Hematopoietic multipotent progenitor cell treated with erythropoietin and hydrocortisone succinate and interleukin-3 and kit ligand, for 15 days (in vitro differentiated cells): ENCODE data around the gene SLC25A23.

Experiments
- DNase-seq: peaks from one replicate; pipeline ENCODE4 v3.0.0-alpha.2; 2015; ENCODE audit warnings: low spot score

The SLC25A23 gene

DNA sequence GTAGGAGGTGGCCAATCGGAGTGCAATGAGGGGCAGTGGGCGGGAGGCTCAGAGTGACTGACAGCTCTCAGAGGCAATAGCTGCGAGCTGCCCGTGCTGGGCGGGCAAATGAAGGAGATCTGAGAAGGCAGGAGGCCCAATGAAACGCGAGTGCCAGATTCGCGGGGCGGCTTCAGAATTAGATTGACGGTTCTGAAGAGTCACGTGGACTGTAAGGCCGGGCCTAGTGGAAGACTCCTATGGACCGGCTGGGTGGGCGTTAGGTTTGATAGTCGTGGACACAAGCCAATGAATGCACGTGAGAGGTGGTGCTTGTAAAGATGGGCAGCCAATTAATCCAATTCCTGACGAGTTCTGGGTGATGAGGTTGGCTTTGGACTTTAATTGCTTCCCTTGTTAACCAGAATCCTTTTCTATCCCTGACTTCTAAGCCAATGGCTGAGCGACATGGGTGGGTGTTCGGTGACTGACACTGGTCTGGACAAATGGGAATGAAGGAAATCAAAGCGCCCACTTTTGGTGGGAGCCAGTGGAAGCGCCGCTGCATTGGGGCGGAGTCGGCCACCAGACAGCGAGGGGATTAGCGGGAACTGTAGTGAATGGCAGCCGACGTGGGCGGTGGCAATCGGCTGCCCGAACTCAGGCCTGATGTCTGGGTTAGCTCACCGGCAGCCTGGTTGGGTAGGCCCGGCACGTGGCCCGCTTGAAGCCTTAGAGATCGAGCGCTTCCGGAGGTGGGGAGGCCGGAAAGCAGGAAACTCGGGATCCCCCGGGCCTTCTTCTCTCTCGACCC, 34.5 kb downstream of the SLC25A23 start:
- DNase-seq = peak; percentile 100

DNA sequence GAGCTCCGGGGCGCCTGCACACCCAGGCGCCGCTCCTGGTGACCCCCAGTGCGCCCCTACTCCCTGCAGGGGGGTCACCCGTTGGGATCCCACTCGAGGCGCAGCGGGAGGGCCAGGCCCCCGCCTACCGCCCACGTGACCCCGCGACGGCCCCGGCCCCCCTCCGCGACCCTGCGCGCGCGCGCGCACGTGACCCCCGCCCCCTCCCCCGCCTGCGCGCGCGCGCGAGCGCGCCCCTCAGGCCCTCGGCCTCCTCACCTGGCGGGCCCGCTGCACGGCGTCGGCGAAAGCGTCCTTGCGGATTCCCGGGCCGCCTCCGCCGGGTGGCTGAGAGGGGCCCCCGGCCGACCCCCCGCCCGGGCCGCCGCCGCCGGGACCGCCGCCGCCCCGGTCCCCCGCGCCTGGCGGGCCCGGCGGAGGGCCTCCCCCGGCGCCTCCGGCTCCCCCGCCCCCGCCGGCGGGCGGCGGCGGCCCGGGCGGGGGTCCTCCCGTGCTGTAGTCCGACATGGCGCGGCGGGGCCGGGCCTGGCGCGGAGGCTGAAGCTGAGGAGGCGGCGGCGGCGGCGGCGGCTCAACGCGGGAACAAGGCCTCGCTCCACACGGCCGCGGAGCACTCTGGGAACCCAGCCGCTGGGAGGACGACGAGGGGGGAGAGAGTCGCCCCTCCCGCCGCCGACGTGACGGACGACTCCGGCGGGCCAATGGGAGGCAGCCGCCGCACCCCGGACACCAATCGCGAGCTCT, 35.2 kb downstream of the SLC25A23 start, which contains the start of gene KHSRP:
KHSRP (minus strand) TSS at position 617 of the 744 bp plus-strand sequence; CDS start at position 507, 110 bp downstream.
- DNase-seq = no peak

DNA sequence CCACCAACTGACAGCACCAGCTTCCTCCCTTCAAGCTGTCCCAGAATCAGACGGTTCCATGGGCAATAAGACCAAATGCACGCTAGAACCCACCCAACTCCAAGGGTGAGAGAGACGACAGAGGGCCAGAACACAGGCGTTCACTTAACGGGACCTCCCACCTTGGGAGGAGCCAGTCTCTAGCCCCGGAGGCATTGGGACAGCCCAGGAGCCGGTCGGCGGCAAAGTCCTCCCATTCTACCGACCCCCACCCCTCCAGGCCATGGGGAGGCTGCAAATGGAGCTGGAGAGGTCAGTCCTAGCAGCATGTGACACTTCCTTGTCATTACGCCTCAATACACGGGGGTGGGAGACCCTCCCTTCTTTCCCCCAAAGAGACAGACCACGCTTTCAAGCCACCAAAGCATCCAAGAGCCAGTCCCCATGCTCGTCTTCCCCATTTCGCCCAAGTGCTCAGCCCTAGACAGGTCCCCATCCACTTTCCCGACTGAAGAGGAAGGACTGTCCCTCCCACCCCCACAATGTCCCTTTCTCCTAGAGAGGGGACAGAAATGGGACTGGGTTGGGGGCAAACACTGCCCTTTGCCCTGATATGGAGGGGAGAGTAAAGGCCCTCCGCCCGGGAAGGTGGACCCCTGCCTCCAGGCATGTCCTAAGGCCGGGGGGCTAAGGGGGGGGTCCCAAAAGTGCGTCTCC, 35.9 kb downstream of the SLC25A23 start:
- DNase-seq = peak; percentile 50

DNA sequence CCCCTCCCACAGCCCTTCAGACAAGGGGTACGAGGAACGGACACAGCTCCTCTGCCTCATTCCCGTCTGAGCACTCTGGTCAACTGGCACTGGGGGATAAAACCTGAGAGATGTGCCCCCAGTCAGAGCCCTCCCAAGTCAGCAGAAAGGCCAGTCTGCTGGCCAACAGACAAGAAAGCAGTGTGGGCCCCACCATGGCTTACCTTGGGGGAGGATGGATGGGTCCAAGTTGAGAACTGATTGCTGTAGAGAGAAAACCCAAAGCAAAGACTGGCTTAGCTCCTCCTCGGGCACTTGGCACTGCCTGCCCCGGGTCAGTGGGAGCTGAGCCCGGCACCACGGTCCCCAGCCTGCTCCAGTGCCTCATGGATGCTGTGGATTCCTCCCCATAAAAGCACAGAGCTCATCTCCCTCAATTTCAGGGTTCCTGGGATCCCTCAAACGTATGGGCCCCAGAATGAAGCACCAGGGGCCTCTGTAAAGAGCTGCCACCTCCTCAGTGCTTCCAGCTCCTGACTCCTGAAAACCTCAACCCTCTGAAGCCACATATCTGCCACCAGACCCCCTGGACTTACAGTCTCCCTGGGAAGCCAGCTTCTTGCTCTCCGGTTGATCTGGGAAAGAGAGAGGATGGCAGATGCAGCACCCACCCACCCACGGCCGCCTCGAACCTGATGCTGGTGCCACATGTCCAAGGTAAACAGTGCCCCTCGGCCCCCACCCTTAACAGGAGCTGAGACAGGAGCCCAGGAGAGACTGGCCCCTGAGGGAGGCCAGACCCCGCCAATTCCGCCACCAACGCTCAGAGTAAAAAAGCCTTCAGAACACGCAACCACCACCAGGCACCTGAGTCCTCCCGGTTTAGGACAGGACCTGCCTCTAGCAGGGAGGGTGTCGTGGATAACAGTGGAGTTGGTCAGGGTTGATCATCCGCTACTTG, 38.2 kb downstream of the SLC25A23 start:
- no peak for DNase-seq

DNA sequence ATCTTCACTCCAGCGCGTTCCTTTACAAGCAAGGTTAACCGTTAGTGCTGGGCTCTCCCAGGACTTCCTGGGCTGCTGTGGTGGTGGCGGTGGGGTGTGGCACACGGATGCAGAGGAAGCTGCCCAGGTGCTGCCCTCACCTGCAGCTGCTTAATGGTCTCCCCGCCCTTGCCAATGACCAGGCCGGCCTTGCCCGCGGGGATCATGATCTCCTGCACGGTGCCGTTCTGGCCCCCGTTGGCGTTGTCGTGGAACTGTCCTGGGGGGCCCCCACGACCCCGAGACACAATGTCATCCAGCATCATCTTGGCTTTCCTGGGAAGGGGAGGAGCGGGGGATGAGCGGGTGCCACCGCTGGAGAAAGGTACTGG, 41.0 kb downstream of the SLC25A23 start:
- no peak for DNase-seq

DNA sequence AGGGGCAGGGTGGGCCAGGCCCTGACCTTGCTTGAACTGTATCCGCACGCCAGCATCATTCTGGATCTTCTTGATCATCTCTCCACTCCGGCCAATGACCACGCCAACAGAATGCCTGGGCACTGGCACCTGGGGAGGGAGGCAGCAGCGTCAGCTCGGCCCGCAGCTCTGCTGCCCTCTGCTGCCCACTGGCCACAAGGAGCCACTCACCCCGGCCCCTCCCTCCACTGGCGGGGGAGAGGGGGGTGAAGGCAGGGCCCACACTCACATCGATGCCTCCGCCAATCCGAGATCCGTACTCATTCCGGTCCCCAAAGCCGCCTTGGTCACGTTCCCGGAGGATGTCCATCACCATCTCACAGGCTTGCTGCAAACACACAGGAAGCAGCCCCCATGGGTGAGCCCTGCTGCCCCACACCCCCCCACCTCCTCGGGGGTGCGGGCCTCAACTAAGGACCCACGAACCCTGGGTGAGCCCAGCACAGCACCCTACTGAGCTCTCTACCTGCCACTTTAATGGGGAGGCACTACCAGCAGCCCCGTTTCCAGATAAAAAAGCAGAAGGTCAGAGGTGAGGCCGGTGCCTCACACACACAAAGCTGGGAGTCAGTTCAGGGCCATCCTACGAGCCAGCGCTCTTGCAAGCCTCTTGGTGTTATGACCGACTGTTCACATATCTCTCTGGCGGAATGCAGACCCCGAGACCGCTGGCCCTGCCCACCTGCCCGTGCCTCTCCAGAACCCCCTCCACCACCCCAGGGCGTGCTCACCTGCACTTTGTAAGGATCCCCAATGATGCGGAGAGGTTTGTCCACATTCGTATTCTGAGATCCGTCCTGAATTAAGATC, 41.7 kb downstream of the SLC25A23 start:
- DNase-seq = no peak

DNA sequence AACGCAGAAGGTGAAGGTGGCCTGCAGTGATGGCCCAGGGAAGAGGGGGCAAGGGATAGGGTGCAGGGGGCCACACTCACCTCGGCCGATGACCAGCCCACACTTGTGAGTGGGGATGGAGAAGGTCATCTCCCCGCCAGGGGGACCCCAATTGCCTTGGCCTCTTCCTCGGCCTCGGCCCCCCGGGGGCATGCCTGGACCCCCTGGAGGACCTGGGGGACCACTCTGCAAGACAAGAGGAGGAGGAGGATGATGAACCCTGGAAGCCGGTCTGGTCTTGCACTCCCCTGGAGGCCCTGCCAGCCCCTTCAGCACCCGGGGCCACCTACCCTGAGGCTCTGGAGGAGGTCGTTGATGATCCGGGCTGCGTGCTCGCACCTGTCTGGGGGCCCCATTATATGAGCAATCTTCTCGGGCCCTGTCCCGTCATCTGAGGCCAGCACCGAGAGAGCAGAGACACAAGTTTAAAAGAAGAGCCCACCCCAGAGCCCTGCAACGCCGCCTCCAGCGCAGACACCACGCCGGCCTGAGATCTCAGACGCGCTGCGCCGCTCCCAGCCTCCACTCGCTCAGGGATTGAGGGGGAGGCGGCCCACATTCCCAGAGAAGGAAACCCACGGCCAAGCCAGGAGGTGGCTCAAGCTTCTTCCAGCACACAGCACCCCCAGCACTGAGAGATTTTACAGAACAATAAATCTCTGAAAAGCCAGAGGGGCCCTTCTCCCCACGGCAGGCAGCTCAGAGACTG, 42.8 kb downstream of the SLC25A23 start:
- DNase-seq = no peak

DNA sequence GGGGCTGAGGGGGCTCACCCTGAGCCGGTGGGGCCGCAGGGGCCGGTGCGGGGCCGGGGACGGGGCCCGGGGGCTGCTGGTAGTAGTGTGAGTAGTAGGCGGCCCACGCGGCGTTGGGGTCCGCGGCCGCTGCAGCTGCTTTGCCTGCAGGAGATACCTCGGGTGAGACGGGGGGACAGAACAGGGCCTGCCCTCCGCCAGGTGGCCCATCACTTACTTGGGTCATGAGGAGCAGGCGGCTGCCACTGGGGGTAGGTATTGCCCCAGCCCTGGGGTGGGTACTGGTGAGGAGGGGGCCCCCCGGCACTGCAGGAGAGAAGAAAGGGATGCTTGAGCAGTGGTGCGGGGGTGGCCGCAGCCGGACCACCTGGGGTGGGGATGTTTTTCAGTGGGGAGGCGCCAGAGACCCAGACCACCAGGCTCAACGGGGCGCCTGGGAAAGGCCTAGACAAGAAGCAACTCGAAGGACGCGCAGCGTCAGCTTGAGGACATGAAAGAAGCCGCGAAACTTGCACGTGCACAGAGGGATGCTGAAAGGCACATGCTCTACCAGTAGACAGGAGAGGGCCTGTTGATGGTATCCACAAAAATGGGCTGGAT, 43.9 kb downstream of the SLC25A23 start:
- no peak for DNase-seq

DNA sequence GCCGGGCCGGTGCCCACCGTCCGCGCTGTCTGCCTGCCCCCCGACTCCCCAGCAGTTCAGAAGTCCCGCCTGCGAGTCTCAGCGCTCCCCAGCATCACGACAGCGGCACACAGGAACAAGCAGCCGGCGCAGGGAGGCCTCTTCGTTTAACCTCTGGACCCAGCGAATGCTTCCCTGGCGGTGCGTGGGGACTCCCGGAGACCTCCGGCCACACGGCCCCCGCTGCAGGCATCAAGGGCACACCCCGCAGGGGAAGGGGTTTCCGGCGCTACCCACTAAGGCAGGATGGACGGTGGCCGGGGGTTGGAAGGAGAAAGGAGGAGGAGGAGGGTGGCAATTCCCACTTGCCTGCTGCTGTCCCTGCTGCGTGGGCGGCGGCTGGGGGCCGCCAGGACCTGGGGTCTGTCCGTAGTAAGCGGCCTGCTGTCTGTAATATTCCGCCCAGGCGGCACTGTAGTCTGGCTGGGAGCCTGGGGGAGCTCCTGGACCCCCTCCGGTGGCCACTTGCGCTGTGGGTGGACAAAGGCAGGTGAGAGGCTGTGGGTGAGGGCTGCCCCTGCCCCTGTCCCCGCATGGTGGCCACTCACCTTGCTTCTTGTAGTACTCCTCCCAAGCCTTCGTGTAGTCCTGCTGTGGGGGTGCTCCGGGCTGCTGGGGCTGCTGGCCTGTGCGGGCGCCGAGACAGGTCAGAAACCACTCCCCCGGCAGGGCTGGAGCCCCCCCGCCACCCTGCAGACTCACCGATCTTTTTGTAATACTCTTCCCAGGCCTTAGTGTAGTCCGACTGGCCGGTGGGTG, 44.6 kb downstream of the SLC25A23 start:
- no peak for DNase-seq

DNA sequence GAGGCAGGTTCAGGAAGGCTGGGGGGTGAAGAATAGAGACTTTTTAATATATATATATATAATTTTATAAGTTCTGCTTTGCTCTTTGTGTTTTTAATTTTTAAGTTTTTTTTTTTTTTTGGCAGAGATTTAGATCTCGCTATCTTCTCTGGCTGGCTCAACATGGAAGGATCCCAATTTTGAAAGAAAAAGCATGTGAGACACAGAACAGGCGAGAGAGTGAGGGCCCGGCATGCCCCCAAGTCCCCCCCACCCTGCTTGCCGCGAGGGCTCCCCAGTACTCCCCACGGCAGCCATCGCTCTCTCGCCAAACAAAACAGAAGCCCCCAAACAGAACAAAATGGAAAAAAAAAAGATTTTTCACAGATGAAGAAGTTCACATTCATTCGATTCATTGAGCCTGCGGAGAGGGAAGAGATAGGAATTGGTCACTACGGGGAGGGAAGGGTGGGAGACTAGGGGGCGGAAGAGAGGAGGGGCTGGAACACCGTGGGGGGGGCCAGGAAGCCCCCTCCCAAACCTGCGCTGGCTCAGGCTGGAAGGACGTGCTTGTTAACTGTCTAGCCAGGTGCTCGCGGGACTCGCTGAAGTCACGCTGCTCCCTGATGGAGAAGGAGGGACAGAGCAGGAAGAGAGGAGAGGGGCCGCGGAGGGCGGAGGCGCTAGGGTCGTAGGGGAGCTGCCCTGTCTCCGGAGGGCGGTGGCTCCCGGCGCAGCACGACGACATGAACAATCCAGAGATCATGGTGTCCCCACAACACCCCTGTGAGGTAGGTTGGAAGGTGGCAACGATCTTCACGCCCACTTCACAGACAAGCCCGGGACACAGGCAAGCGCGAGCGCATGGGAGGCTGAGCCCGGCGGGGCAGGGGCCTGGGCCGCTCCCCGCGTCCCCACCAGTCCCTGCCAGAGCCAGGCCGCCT, 45.6 kb downstream of the SLC25A23 start:
- no peak for DNase-seq

DNA sequence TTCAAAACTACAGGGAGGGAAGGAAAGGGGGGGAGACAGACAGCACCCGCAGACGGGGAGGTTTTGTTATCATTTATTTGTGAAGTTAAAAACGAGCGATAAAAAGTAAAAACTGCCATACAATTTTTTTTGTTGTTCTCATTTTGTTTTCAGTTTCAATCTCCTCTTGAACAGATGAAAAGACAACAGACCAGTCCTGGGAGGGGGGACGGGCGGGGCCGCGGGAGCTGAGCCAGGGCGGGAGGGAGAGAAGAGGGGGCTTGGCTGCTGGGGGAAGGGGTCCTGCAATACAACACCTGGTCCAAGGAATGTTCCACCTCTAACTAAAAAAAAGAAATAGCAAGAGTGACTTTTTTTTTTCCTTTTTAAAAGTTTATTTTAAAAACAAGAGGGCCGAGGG, 46.3 kb downstream of the SLC25A23 start:
- no peak for DNase-seq

DNA sequence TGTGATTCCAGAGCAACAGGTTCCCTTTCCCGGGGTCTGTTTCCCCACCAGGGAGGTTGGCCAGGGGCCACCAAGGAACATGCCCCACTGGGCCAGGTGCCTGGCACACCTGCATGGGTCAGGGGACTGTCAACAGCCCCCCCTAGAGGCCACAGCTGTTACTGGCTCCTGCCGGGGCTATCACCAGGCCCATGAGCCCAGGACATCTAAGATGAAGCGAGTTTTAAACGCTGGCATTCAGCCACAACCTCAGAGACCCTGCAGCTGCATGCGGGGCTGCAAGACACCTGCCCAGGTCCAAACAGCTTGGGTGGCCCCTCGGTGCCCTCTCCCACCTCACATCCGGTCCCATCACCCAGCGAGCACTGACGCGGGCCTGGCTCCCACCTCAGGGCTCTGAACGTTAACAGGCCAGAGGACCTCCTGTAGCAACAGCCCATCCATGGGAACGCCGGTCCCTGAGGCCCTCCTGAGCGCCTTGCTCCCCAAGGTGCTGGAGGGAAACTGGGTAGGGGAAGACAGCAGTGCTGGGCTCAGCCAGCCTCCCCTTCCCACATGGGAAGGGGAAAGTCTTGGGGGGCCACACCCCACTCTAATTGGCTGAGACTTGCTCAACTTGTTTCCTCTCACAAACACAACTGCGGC, 47.0 kb downstream of the SLC25A23 start:
- peak; percentile 22 for DNase-seq

DNA sequence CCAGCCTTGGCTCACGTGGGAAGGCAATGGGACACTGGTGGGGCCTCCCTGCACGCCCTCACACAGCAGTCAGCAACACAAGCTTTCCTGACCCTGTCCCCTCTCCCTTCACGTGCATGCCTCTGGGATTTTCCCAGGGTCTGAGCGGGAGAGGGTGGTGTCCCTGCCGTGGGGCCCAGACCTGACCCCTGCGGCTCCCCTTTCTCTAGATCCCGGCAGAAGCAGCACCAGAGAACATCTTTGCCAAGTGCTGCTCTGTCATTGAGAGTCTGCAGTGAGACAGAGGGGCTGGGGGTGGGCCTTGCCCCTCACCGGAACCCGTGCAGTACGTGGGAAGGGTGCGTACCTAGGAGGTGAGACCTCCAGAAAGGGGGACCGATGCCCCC, 47.5 kb downstream of the SLC25A23 start:
- DNase-seq = no peak

DNA sequence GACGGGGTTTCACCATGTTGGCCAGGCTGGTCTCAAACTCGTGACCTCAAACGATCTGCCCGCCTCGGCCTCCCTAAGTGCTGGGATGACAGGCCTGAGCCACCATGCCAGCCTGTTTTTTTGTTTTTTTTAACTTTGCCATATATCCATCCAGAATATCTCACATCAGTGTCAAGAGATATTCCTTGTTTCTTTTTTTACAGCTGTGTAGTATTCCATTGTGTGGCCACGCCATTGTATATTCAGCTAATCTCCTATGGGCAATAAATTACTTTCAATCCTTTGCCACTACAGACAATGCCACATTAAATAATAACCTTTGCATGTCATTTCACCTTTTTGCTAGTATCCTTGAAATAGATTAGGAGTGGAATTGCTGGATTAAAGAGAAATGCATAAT, 50.2 kb downstream of the SLC25A23 start:
- DNase-seq = no peak

DNA sequence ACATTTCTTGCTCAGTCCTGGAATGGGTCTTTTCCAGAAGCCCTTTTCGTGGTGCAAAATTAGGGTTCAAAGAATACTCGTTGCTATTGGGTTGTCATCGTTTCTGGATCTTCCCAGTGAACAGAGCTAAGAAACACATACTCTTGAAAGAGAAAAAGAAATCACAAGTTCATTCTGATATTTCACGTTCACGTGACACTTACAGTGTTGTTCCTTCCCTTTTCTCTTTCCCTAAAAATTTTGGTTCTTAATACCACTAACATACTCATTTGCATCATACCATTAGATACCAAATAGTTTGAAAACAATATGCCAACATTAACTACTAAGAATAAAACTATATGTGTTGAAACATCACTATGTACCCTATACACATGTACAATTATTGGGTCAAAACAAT, 53.2 kb downstream of the SLC25A23 start:
- no peak for DNase-seq

DNA sequence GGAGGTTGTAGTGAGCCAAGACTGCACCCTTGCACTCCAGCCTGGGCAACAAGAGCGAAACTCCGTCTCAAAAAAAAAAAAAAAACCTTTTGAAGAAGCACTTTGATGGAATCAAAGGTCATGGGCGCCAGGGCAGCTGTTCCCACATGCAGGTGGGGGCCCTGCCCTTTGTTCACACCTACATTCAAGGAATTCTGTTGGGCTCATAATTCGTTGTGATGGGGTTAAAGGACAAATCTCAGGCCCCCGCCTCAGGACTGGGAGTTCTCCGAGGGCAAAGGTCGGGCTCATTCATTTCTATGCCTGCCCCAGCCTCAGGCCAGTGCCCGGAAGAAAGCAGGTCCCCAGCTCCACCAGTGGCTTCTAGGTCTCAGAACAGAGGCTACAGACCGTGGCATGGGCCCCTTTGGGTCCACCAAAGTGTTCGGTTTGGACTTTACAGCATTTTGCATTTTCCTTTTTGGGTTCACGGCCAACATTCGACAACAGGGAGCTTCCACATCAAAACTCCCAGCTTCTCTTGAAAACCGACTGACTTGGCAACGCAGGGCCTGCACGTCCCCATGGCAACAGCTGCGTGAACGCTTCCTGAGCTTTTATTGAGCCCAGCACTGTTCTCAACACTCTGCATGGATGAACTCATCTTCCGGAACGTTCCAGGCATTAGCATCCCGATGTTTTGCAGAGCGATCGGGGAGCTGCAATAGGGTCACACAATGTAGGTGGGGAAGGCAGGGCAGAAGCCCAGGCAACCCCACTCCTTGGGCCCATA, 56.6 kb downstream of the SLC25A23 start:
- DNase-seq = no peak
